H9 (cell line): ENCODE results near the gene TPRG1. TPM values are rescaled to one million over a fixed set of nuclear protein-coding genes. Genes with fewer than 3 reads are reported as not detected.

Experiments
- DNase-seq: peaks from one replicate; pipeline ENCODE4 v3.0.0-alpha.2; 2017
- H2AFZ ChIP-seq: one replicate; pipeline ENCODE4 v1.6.1; 2013; ENCODE audit warnings: mild to moderate bottlenecking, low read length, control low read depth, moderate library complexity
- H2AK5ac ChIP-seq: 2 replicates; pipeline ENCODE4 v1.6.1; 2013; ENCODE audit warnings: low read length, control low read depth, mixed read lengths; ENCODE audit not compliant: insufficient read length
- H2BK120ac ChIP-seq: one replicate; pipeline ENCODE4 v1.6.1; 2013; ENCODE audit warnings: low read depth, mild to moderate bottlenecking, low read length, control low read depth, inconsistent platforms; ENCODE audit not compliant: poor library complexity, severe bottlenecking
- H2BK12ac ChIP-seq: 2 replicates; pipeline ENCODE4 v1.6.1; 2013; ENCODE audit warnings: low read length, control low read depth, mixed read lengths, low read depth; ENCODE audit not compliant: insufficient read length
- H2BK15ac ChIP-seq: 2 replicates; pipeline ENCODE4 v1.6.1; 2013; ENCODE audit warnings: low read depth, low read length, control low read depth
- H2BK20ac ChIP-seq: one replicate; pipeline ENCODE4 v1.6.1; 2013; ENCODE audit warnings: low read depth, mild to moderate bottlenecking, low read length, control low read depth, inconsistent platforms; ENCODE audit not compliant: poor library complexity, severe bottlenecking
- H2BK5ac ChIP-seq: 2 replicates; pipeline ENCODE4 v1.6.1; 2013; ENCODE audit warnings: low read length, control low read depth, mixed read lengths; ENCODE audit not compliant: insufficient read length
- H3K14ac ChIP-seq: 2 replicates; pipeline ENCODE4 v1.6.1; 2013; ENCODE audit warnings: low read length, control low read depth; ENCODE audit not compliant: insufficient read depth
- H3K18ac ChIP-seq: 2 replicates; pipeline ENCODE4 v1.6.1; 2013; ENCODE audit warnings: low read depth, mild to moderate bottlenecking, mixed read lengths, low read length, control low read depth; ENCODE audit not compliant: insufficient read length
- H3K23ac ChIP-seq: 2 replicates; pipeline ENCODE4 v1.6.1; 2013; ENCODE audit warnings: low read length, control low read depth, mixed read lengths, low read depth; ENCODE audit not compliant: insufficient read length
- H3K23me2 ChIP-seq: 2 replicates; pipeline ENCODE4 v1.6.1; 2013; ENCODE audit warnings: low read depth, mild to moderate bottlenecking, mixed read lengths, low read length, control low read depth; ENCODE audit not compliant: insufficient read length, poor library complexity, severe bottlenecking
- H3K27ac ChIP-seq: 2 replicates; pipeline ENCODE4 v1.5.1; 2013; ENCODE audit warnings: low read length, control low read depth, mixed read lengths, low read depth; ENCODE audit not compliant: insufficient read length
- H3K27me3 ChIP-seq: 2 replicates; pipeline ENCODE4 v1.6.1; 2013; ENCODE audit warnings: low read length, control low read depth, inconsistent platforms; ENCODE audit not compliant: insufficient read depth
- H3K4ac ChIP-seq: 2 replicates; pipeline ENCODE4 v1.6.1; 2013; ENCODE audit warnings: low read depth, mild to moderate bottlenecking, control low read depth, inconsistent platforms, low read length, moderate library complexity
- H3K4me1 ChIP-seq: 2 replicates; pipeline ENCODE4 v1.6.1; 2013; ENCODE audit warnings: low read length, control low read depth, inconsistent platforms; ENCODE audit not compliant: insufficient read depth
- H3K4me2 ChIP-seq: 2 replicates; pipeline ENCODE4 v1.6.1; 2013; ENCODE audit warnings: low read length, control low read depth, mixed read lengths; ENCODE audit not compliant: insufficient read length, insufficient read depth
- H3K56ac ChIP-seq: 2 replicates; pipeline ENCODE4 v1.6.1; 2013; ENCODE audit warnings: low read depth, mild to moderate bottlenecking, mixed read lengths, low read length, control low read depth; ENCODE audit not compliant: insufficient read length
- H3K79me1 ChIP-seq: 2 replicates; pipeline ENCODE4 v1.6.1; 2013; ENCODE audit warnings: low read depth, mild to moderate bottlenecking, moderate library complexity, low read length, control low read depth, inconsistent platforms; ENCODE audit not compliant: insufficient read depth, poor library complexity, severe bottlenecking
- H3K79me2 ChIP-seq: 2 replicates; pipeline ENCODE4 v1.6.1; 2013; ENCODE audit warnings: low read length, control low read depth, inconsistent platforms; ENCODE audit not compliant: insufficient read depth
- H3K9ac ChIP-seq: 2 replicates; pipeline ENCODE4 v1.6.1; 2013; ENCODE audit warnings: low read length, control low read depth, mixed read lengths; ENCODE audit not compliant: insufficient read length; ENCODE audit errors: extremely low read depth
- H3K9me3 ChIP-seq: one replicate; pipeline ENCODE4 v1.6.1; 2013; ENCODE audit warnings: low read depth, low read length, inconsistent platforms; ENCODE audit not compliant: control insufficient read depth
- H3T11ph ChIP-seq: one replicate; pipeline ENCODE4 v1.6.1; 2013; ENCODE audit warnings: mild to moderate bottlenecking, low read length, control low read depth, inconsistent platforms
- H4K20me1 ChIP-seq: one replicate; pipeline ENCODE4 v1.6.1; 2013; ENCODE audit not compliant: control insufficient read depth, insufficient read length, insufficient read depth
- H4K5ac ChIP-seq: 2 replicates; pipeline ENCODE4 v1.6.1; 2013; ENCODE audit warnings: low read depth, mild to moderate bottlenecking, mixed read lengths, low read length, control low read depth; ENCODE audit not compliant: insufficient read length
- H4K8ac ChIP-seq: replicated peaks from 2 replicates; pipeline ENCODE4 v1.6.1; 2013; ENCODE audit warnings: low read length, control low read depth, mixed read lengths, low read depth; ENCODE audit not compliant: insufficient read length
- H4K91ac ChIP-seq: 2 replicates; pipeline ENCODE4 v1.6.1; 2013; ENCODE audit warnings: low read depth, mild to moderate bottlenecking, moderate library complexity, mixed read lengths, low read length, control low read depth; ENCODE audit not compliant: insufficient read length
- H3K27ac Mint-ChIP-seq, 3 experiments: 2 replicates in 2 of 3; 3 replicates in 1 of 3; pipeline ENCODE4 v1.8.0; 2020 to 2021; ENCODE audit warnings: mixed read lengths in 3 of 3, mild to moderate bottlenecking in 1 of 3, moderate library complexity in 1 of 3
- H3K27me3 Mint-ChIP-seq: 2 replicates; pipeline ENCODE4 v1.8.0; 2021; ENCODE audit warnings: low read depth, mild to moderate bottlenecking, moderate library complexity, mixed read lengths
- H3K36me3 Mint-ChIP-seq, 3 experiments: 2 replicates in 2 of 3; 3 replicates in 1 of 3; pipeline ENCODE4 v1.8.0; 2020 to 2021; ENCODE audit warnings: low read depth in 3 of 3, mixed read lengths in 3 of 3; ENCODE audit not compliant: insufficient read depth in 1 of 3
- H3K4me1 Mint-ChIP-seq, 2 experiments: 2 replicates each; pipeline ENCODE4 v1.8.0; 2020; ENCODE audit warnings: mixed read lengths in 2 of 2
- H3K4me3 Mint-ChIP-seq, 2 experiments: 2 replicates in 1 of 2; 3 replicates in 1 of 2; pipeline ENCODE4 v1.8.0; 2020 to 2021; ENCODE audit warnings: mild to moderate bottlenecking in 2 of 2, mixed read lengths in 2 of 2, moderate library complexity in 1 of 2
- H3K9me3 Mint-ChIP-seq, 2 experiments: 2 replicates in 1 of 2; 3 replicates in 1 of 2; pipeline ENCODE4 v1.8.0; 2020; ENCODE audit warnings: mild to moderate bottlenecking in 2 of 2, mixed read lengths in 2 of 2, moderate library complexity in 1 of 2
- WGBS: extraction: QIAGEN DNeasy Blood & Tissue Kit; methylation state at CpG from one replicate; pipeline ENCODE4 v1.1.7; 2013; ENCODE audit warnings: missing lambda C conversion rate, low lambda C conversion rate, mixed read lengths; ENCODE audit not compliant: insufficient read length; ENCODE audit errors: extremely low coverage; 5-methylcytosine and 5-hydroxymethylcytosine counted together
- total RNA-seq: library from RNA; stranded (reverse); gene quantifications from 2 replicates; pipeline ENCODE4 v1.2.1, GENCODE V29; 2021
- TF ChIP-seq, protein P1 (sequence below): fragments of 200-600 bp; sonication (generic); conservative IDR thresholded peaks from 3 replicates; pipeline ENCODE4 v1.8.0; 2021; ENCODE audit warnings: antibody characterized with exemption, mild to moderate bottlenecking

The TPRG1 gene
- total RNA-seq, 1 experiment from 2014 or later, result 0.66 TPM

DNA sequence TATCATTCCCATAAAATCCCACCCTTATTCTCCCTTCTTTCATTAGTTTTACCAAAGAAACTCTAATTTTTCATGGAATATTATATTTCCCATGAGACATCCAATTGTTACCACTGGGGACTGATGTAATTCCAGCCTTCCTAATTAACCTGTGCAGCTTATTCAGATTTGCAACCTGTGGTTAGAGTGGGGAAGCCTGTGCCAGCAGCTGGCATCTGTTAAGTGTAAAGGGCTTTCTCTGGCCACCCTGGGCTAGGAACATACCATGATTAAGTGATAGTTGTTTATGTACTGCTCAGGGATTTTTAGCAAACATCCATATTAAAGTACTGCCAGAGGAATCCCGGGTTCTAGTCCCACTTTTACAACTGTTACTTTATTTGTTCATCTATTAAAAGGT, 78.2 kb downstream of the TPRG1 start:
- no peaks in the 10 kb centered on the region for H3K4me1 ChIP-seq
- no peak overlapping the region for H2AFZ ChIP-seq
- no peak overlapping the region for H2BK120ac ChIP-seq
- H3K9ac ChIP-seq, result no peak overlapping the region
- H3K9me3 Mint-ChIP-seq, result peaks cover 6 to 9% of the 10 kb centered on the region in 2 experiments; a peak in 4 of 5 replicates
- H4K91ac ChIP-seq, result no peak overlapping the region
- H3T11ph ChIP-seq, result no peak overlapping the region
- H2BK5ac ChIP-seq, result no peak overlapping the region
- peaks cover 0 to 8% (median 0%) of the 10 kb centered on the region in 3 experiments; a peak in 2 of 7 replicates for H3K36me3 Mint-ChIP-seq
- no peak overlapping the region for H2AK5ac ChIP-seq
- H3K4me3 Mint-ChIP-seq, result no peak overlapping the region
- no peaks in the 10 kb centered on the region for H3K79me1 ChIP-seq
- H3K4me1 Mint-ChIP-seq, result peaks cover 12 to 13% of the 10 kb centered on the region in 2 experiments
- no peak overlapping the region for H2BK15ac ChIP-seq
- no peak overlapping the region for H2BK12ac ChIP-seq
- TF ChIP-seq, protein P1, sequence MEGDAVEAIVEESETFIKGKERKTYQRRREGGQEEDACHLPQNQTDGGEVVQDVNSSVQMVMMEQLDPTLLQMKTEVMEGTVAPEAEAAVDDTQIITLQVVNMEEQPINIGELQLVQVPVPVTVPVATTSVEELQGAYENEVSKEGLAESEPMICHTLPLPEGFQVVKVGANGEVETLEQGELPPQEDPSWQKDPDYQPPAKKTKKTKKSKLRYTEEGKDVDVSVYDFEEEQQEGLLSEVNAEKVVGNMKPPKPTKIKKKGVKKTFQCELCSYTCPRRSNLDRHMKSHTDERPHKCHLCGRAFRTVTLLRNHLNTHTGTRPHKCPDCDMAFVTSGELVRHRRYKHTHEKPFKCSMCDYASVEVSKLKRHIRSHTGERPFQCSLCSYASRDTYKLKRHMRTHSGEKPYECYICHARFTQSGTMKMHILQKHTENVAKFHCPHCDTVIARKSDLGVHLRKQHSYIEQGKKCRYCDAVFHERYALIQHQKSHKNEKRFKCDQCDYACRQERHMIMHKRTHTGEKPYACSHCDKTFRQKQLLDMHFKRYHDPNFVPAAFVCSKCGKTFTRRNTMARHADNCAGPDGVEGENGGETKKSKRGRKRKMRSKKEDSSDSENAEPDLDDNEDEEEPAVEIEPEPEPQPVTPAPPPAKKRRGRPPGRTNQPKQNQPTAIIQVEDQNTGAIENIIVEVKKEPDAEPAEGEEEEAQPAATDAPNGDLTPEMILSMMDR, result no peak
- no peak overlapping the region for H3K27ac Mint-ChIP-seq
- no peak overlapping the region for H3K14ac ChIP-seq
- H3K9me3 ChIP-seq, result no peaks in the 10 kb centered on the region
- WGBS, result no CpG with 5 or more reads among the region's 1 CpG
- H3K79me2 ChIP-seq, result no peaks in the 10 kb centered on the region
- no peaks in the 10 kb centered on the region for H3K23me2 ChIP-seq
- H3K23ac ChIP-seq, result no peak overlapping the region
- H4K8ac ChIP-seq, result no peak overlapping the region
- H2BK20ac ChIP-seq, result no peak overlapping the region
- no peaks in the 10 kb centered on the region for H3K27me3 ChIP-seq
- no peak overlapping the region for H3K27ac ChIP-seq
- H3K4ac ChIP-seq, result no peak overlapping the region
- H3K27me3 Mint-ChIP-seq, result no peaks in the 10 kb centered on the region
- no peak overlapping the region for H3K56ac ChIP-seq
- H3K18ac ChIP-seq, result no peak overlapping the region
- no peak overlapping the region for H3K4me2 ChIP-seq
- H4K20me1 ChIP-seq, result no peaks in the 10 kb centered on the region
- DNase-seq, result no peak
- H4K5ac ChIP-seq, result no peak overlapping the region
